ENCODE data around the gene TNS3.

DNA sequence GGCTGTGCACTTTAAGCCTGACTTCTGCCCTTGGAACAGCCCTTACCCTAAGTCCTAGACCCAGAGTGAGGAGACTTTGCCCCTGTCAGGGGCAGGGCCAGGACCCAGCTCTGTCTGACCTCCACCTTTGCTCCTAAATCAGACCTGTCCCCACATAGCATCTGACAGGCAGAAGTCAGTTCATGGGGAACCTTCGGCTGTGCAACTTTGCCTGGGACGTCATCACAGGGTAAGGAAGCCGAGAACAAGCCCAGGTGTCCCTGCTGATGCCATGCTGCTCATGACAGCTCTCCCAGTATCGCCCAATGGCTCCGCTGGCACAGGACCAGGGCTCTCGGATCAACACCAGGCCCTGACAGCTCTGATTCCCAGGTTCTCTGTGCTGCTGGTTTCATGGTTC is 55.4 kb downstream of the TNS3 start:
- TF ChIP-seq, protein P1, sequence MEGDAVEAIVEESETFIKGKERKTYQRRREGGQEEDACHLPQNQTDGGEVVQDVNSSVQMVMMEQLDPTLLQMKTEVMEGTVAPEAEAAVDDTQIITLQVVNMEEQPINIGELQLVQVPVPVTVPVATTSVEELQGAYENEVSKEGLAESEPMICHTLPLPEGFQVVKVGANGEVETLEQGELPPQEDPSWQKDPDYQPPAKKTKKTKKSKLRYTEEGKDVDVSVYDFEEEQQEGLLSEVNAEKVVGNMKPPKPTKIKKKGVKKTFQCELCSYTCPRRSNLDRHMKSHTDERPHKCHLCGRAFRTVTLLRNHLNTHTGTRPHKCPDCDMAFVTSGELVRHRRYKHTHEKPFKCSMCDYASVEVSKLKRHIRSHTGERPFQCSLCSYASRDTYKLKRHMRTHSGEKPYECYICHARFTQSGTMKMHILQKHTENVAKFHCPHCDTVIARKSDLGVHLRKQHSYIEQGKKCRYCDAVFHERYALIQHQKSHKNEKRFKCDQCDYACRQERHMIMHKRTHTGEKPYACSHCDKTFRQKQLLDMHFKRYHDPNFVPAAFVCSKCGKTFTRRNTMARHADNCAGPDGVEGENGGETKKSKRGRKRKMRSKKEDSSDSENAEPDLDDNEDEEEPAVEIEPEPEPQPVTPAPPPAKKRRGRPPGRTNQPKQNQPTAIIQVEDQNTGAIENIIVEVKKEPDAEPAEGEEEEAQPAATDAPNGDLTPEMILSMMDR (IDR thresholded peaks at IDR 0.05) = no peak
- no peak for TF ChIP-seq EZH2 (IDR thresholded peaks at IDR 0.05; ENCODE audit: borderline replicate concordance, insufficient read depth, low read depth, low read length, poor library complexity, severe bottlenecking)

Measured in B cell (primary cell).